ENCODE results near the gene GDF11.

GRCh38 chr12:55727643-55728185 is 15.2 kb upstream of the GDF11 start:
- TF ChIP-seq CTCF (IDR thresholded peaks at IDR 0.05; ENCODE audit: low read depth, low read length, poor library complexity, severe bottlenecking) = no peak
- no peak for TF ChIP-seq EZH2phosphoT487 (IDR thresholded peaks at IDR 0.05; ENCODE audit: borderline replicate concordance, low read length)

Data from DOHH2 (cell line).